IPS DF 19.7 (cell line): Measurements from ENCODE around the gene ERFE.
A peak's percentile ranks its signal among the peaks of the same experiment; 100 is the strongest.

Source experiments
- DNase-seq: peaks from one replicate; pipeline ENCODE4 v3.0.0-alpha.2; 2013; ENCODE audit warnings: low read depth, low spot score

ERFE gene

GRCh38 chr2:238155051-238155760, 3.6 kb upstream of the ERFE start:
- no peak for DNase-seq

DNA sequence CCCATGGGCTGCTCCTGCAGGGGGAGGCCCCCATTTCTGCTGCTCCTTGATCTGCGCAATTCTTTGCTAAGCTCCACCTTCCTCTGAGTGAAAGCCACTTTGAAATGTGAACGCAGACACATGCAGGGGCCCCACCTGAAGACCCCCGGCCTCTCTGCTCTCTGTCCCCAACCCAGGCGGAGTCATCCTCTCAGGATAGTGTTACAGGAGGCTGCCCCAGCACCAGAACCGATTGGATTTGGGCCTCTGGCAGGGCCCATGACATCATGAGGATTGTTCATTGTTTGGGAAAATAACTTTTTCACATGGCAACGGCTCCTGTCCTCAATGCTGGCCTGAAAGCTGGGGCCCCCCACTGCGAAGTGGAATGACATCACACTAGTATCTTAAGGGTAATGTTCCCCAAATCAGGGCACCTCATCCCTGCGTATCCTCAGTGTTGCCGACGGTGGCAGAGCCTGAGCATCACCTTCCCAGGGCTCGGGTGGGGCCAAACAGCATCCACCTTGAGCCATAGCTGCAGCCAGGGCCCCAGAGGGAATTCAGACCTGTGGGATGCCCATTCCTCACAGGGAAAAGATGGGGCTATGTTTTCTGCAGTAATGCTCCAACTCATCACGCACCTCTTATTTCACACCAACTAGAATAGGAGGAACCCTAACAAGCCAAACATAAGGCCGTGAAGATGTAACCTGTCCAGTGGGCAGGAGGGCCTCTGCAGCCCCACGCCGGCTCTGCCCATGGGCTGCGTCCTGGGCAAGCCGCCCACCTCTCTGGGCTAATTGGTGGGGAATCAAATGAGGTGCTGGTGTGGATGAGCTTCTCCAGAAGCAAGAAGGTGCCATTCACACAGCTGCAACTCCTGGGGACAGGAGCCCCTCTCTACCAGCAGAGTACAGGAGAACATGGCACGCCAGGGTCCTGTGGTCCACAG, 2.7 kb upstream of the ERFE start:
- DNase-seq: no peak

GRCh38 chr2:238157506-238158017, 1.2 kb upstream of the ERFE start:
- no peak for DNase-seq

- no peak for DNase-seq
These were observed 707 bp upstream of the ERFE start for GRCh38 chr2:238158018-238158508.

DNA sequence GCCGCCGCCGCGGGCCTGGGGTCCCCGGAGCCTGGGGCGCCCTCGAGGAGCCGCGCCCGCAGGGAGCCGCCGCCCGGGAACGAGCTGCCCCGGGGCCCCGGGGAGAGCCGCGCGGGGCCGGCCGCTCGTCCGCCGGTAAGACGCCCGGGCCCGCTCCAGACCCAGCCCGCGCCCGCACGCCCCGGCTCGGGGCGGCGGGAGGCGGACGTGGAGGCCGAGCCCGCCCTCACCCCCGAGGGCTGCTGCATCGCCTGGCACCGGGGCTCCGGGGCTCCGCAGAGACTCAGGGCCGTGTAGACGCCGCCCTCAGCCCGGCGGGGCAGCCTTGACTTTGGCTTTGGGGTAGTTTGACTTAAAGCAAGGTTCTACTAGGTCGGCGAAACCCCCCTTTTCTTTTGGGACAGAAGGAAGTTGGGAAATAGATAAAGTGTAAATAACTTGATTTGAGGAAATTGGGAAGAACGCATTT, 335 bp downstream of the ERFE start:
- DNase-seq: no peak

GRCh38 chr2:238159661-238160205, 963 bp downstream of the ERFE start:
- DNase-seq: no peak

GRCh38 chr2:238160206-238161129, 1.7 kb downstream of the ERFE start:
- peak; percentile 30 for DNase-seq

DNA sequence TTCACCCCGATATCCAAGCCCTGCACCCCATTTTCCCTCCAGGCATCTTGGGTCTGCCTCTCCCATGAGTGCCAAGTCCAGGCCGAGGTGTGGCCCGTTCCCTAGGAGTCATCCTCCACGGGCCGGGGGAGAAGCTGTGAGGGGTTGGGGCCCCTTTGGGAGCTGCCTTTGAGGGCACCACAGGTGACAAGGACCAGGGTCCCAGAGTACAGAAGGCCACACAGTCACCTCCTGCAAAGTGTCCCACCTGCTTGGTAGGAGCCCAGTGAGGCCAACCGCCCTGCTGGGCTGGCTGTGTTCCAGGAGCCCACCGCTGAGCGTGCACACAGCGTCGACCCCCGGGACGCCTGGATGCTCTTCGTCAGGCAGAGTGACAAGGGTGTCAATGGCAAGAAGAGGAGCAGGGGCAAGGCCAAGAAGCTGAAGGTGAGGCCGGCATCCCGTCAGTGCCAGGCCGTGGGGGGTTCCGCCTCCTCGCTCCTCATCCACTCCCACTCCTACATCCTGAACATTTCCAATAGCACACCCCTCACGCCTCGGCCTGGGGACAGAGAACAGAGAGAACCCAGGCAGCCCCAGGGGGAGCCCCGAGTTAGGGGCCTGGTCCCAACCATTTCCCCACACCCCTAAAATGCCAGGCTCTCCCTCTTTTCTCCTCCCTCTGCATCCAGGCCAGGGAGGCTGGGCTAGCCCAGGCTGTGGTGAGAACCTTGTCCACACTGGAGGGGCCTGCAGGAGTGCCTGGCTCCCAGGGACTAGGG, 2.7 kb downstream of the ERFE start:
- no peak for DNase-seq

- DNase-seq: no peak
These were observed 3.6 kb downstream of the ERFE start for GRCh38 chr2:238162251-238162845.

DNA sequence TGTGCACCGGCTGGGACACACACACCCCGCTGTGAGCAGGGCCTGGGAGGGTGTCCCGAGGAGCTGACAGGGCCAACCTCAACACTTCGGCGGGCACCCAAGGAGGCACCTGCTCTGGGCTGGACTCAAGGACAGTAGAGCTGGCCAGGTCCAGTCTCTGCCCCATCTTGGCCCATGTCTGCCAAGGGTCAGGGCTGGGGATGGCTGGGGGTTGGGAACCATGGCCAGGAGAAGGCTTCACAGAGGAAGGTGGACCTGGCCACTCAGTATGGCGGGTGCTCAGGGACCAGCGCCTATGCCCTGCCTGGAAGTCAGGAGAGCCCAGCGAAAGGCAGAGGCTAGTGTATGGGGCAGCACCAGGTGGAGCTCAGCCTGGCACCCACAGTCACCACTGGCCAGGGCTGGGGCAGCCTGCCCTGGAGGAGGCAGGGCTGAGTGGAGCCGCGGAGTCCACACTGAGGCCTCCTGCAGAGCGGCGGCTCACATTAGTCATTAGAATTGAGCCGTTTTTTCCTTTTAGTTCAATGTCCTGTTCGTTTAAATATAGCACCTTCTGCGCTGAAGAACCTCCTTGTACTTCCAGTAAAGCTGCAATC, 4.2 kb downstream of the ERFE start:
- DNase-seq: no peak

DNA sequence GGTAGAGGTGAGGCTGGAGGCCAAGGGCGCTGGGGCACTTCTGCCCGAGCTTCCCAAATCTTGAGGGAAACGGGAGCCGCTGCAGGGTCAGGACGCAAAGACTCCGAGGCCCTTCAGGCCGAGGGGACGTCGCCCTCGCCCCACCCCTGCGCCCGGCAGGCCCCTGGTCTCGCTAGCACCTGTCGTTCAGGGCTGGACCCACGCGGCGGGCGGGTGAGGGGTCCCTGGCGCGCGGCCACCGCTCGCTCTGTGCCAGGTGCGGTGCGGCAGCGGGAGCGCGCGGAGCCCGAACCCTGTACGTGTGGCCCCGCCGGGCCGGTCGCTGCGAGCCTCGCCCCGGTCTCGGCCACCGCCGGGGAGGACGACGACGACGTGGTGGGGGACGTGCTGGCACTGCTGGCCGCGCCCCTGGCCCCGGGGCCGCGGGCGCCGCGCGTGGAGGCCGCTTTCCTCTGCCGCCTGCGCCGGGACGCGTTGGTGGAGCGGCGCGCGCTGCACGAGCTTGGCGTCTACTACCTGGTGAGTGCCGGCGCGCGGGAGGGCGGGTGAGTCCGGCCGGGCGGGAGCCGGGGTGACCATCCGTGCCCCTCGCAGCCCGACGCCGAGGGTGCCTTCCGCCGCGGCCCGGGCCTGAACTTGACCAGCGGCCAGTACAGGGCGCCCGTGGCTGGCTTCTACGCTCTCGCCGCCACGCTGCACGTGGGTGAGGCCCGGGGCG, 4.9 kb downstream of the ERFE start:
- no peak for DNase-seq

DNA sequence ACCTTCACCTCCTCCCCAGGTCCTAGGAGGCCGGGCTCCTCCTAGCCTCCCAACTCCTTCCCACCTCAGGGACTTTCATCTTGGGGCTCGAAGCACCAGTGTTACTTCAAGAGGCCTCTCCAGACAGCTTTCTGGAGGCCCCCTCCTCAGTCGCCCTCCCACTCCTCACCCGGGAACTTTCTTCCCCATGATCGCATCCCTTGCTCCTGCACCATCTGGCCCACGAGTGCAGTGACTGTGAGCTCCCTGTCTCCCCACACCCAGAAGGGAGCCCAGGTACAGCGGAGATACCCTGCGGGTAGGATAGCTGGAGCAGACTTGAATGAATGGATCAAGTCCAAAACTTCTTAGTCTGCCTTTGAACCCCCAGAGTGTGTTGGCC, 6.1 kb downstream of the ERFE start:
- no peak for DNase-seq

DNA sequence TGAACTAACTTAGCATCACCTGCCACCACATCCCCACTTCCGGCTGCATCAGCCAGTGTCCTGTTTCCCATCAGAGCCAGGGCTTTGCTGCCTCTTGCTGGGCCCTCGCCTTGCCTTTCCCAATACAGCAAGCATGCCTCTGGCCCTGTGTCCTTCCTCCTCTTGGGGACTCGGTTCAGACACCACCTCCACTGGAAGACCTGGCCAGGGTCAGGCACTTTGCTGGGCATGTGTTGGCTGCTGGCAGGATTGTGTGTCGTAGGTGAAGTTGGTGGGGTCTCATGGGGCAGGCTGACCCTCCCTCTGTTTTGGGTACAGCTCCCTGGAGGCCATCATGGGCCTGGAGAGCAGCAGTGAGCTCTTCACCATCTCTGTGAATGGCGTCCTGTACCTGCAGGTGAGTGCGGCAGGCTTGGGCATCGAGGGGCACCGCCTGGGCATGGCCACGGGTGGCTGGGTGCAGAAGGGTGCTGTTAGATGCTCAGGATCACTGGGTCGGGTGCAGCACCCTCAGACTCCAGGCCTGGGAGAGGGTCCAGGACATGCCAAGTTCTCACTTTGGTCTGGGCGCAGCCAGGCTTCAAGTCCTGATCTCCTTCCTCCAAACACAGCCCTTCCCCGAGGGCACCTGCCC, 6.6 kb downstream of the ERFE start:
- DNase-seq: no peak

- DNase-seq: no peak
These were observed 7.9 kb downstream of the ERFE start for GRCh38 chr2:238166391-238167343.

GRCh38 chr2:238167344-238167715, 8.6 kb downstream of the ERFE start:
- no peak for DNase-seq

DNA sequence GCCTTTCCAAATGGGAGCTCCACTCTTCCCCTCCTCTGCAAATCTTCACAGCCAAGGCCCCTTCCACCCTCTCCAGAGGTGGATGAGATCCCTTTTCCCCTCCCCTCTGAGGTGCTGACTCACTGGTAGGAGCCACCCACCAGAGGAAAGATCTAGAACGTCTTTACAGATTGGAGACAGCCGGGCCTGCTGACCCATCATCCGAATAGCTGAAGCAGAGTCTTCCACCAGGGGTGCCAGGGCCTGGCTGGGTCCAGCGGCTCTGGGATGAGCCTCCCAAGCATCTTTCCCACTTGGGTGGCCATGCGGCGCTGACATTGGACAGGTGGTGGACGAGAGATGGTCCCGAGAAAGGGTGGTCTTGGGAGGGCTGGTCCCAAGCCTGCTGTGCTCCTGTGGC, 9.0 kb downstream of the ERFE start:
- DNase-seq: no peak
